GM12873 (cell line): ENCODE data around the gene SKIC8.

ENCODE experiments used
- TF ChIP-seq, protein P1 (sequence below): IDR thresholded peaks from 2 replicates; pipeline ENCODE4 v1.5.1; 2012; ENCODE audit warnings: low read depth, mild to moderate bottlenecking, moderate library complexity, low read length, control low read depth; ENCODE audit not compliant: insufficient read depth; ENCODE audit errors: missing control alignments

The SKIC8 gene

DNA sequence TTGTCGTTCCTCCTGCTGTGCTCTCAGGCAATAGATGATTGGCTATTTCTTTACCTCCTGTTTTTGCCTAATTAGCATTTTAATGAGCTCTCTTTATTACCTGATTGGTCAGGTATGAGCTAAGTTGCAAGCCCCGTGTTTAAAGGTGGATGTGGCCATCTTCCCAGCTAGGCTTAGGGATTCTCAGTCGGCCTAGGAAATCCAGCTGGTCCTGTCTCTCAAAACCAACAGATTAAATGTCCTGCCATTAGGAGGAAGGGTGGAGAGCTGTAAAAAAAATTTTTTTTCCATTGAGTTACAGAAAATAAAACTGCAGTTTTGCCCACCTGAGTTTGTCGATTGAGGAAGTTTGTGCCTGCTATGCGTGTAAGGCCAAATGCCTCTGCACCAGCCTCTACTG, 59.6 kb downstream of the SKIC8 start:
- TF ChIP-seq, protein P1, sequence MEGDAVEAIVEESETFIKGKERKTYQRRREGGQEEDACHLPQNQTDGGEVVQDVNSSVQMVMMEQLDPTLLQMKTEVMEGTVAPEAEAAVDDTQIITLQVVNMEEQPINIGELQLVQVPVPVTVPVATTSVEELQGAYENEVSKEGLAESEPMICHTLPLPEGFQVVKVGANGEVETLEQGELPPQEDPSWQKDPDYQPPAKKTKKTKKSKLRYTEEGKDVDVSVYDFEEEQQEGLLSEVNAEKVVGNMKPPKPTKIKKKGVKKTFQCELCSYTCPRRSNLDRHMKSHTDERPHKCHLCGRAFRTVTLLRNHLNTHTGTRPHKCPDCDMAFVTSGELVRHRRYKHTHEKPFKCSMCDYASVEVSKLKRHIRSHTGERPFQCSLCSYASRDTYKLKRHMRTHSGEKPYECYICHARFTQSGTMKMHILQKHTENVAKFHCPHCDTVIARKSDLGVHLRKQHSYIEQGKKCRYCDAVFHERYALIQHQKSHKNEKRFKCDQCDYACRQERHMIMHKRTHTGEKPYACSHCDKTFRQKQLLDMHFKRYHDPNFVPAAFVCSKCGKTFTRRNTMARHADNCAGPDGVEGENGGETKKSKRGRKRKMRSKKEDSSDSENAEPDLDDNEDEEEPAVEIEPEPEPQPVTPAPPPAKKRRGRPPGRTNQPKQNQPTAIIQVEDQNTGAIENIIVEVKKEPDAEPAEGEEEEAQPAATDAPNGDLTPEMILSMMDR = no peak

DNA sequence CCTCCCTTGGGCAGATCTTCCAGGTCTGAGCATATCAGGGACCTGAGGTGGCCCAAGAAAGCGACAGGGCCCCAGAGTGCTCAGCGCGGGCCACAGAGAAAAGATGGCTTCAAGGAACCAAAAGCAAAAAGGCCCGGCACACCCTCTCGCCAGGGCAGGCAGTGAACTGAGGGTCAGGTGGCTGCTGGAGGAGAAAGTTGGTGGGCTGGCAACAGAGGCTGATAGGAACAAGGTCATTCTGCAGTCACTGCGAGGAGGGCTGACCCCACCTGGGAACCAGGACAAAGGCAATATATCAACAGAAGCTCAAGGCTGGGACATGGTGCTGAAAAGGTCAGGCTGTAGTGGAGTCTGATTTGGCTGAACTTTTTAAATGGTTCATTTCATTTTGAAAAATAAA, 62.3 kb downstream of the SKIC8 start:
- TF ChIP-seq, protein P1 = no peak

- TF ChIP-seq, protein P1 = no peak
These were observed 62.9 kb downstream of the SKIC8 start for GRCh38 chr15:78236491-78236890.

- TF ChIP-seq, protein P1 = no peak
These were observed 64.8 kb downstream of the SKIC8 start, which contains the start of gene ACSBG1 for GRCh38 chr15:78234515-78235040. Gene ACSBG1, minus strand, starts transcription at chr15:78234565. Its CDS starts 64 bp downstream, at chr15:78234501.

DNA sequence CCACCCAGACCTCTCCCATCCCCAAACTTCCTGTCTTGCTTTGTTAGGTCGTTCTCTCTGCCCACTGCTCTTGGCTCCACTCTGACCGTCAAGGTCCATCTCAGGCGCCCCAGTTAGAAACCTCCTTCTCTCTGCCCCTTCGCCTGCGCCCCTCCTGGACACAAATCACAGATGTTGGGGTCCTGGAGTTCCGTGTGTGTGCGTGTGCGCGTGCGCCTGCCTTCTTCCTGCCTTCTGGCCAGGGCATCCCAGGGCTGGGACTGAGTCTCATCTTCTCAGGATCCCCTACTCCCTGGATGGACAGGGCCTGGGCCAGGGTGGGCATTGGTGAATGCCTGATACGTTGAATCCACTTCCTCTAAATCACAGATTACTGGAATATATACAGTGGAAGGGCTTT, 65.9 kb downstream of the SKIC8 start:
- TF ChIP-seq, protein P1 = no peak
